Dermis microvascular lymphatic vessel endothelial cell (primary cell): Measurements from ENCODE around the gene BSND. TPM values are rescaled to one million over a fixed set of nuclear protein-coding genes. Genes with fewer than 3 reads are reported as not detected.

Experiments
- DNase-seq, 2 donors: peaks; one replicate each; pipeline versions ENCODE4 v3.0.0 to v3.0.0-alpha.2; 2010; ENCODE audit warnings: low read depth in 2 of 2
- total RNA-seq: library from RNA; depleted of rRNA; stranded (reverse); fragments of >200 nt; gene quantifications from 2 replicates; pipeline ENCODE4 v1.2.1, GENCODE V29; 2014

BSND gene
- total RNA-seq, 1 donor from 2014 or later = not detected

- DNase-seq = no peak
These were observed 7.8 kb upstream of the BSND start for GRCh38 chr1:54990916-54991315.

- no peak for DNase-seq
These were observed 6.8 kb upstream of the BSND start for GRCh38 chr1:54991939-54992338.

- DNase-seq = no peak
These were observed 5.6 kb upstream of the BSND start for GRCh38 chr1:54993140-54993539.

- no peak for DNase-seq
These were observed 4.3 kb upstream of the BSND start for GRCh38 chr1:54994355-54994990.

GRCh38 chr1:54995013-54995760, 3.5 kb upstream of the BSND start:
- DNase-seq = no peak

GRCh38 chr1:54995835-54996234, 2.9 kb upstream of the BSND start:
- no peak for DNase-seq

GRCh38 chr1:54996359-54996868, 2.3 kb upstream of the BSND start:
- DNase-seq = peak; percentile 32 to 59

- no peak for DNase-seq
These were observed 1.6 kb upstream of the BSND start for GRCh38 chr1:54996869-54997710.

GRCh38 chr1:54997711-54997986, 1.1 kb upstream of the BSND start:
- DNase-seq = no peak

- no peak for DNase-seq
These were observed 633 bp upstream of the BSND start for GRCh38 chr1:54998100-54998499.

GRCh38 chr1:55000110-55001085, 1.7 kb downstream of the BSND start:
- DNase-seq = no peak

- no peak for DNase-seq
These were observed 2.6 kb downstream of the BSND start for GRCh38 chr1:55001311-55001710.

GRCh38 chr1:55002686-55003085, 4.0 kb downstream of the BSND start:
- DNase-seq = no peak

GRCh38 chr1:55005351-55006140, 6.8 kb downstream of the BSND start:
- DNase-seq = no peak

- no peak for DNase-seq
These were observed 8.2 kb downstream of the BSND start for GRCh38 chr1:55006931-55007330.

GRCh38 chr1:55007625-55008024, 8.9 kb downstream of the BSND start:
- DNase-seq = no peak

GRCh38 chr1:55010194-55010886, 11.6 kb downstream of the BSND start:
- no peak for DNase-seq

GRCh38 chr1:55010887-55011217, 12.1 kb downstream of the BSND start:
- DNase-seq = no peak

GRCh38 chr1:55012661-55013060, 13.9 kb downstream of the BSND start:
- DNase-seq = no peak

GRCh38 chr1:55015123-55015522, 16.4 kb downstream of the BSND start:
- DNase-seq = no peak
